ENCODE data around the gene PDLIM1. TPM values are rescaled to one million over a fixed set of nuclear protein-coding genes. Genes with fewer than 3 reads are reported as not detected.

Gene PDLIM1
- total and polyA plus RNA-seq, 2 of the 13 experiments (the other 11 are each of a cell fraction or from before 2014, with no cell fraction given): 119 to 123 TPM

DNA sequence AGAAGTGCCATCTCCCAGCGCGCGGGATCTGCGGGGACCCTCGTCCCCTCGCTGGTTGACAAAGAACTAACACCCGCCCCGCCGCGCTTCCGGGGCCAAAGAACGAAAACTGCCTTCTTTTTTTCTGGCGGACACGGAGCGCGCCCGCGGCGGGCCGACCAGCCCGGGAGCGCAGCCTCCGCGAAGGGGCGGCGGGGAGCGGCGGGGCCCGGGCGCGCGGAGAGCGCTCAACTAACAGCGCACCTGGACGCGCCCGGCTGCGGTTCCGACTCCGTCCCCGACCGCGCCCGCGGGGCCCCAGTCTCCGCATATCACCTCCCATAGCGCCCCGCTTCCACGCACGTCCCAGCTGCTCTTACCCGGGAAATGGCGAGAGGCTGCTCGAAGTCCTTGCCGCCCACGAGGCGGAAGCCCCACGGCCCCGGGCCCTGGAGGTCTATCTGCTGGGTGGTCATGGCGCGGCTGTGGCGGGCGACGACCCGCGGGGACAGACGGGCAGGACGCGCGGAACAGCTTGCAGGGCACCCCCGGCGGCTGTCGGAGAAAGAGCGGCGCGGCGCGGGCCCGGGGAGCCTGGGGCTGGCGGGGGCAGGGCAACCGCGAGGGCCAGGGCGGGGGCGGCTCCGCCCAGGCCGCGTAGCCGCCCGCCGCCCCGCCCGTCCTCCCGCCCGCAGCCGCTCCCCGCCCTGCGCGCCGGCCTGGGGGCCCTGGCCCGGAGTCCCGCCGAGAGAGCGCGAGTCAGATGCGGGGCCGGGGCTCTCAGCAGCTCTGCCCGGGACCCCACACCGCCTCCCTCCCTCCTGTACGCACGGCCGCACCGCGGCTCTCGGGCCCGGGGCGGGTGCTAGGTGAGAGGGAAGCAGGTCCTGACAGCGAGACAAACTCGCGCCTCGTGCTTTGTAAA, at the start of gene PDLIM1 (continued):
- no peak for TF ChIP-seq SNAPC4 (CRISPR knock-in tag; IDR thresholded peaks at IDR 0.05)
- no peak for TF ChIP-seq ZNF230 (CRISPR knock-in tag; IDR thresholded peaks at IDR 0.05)
- no peak for TF ChIP-seq EZH2 (conservative IDR thresholded peaks at IDR 0.05; ENCODE audit: low read depth, low read length)
- TF ChIP-seq ZBTB8A (CRISPR knock-in tag; IDR thresholded peaks at IDR 0.05; ENCODE audit: borderline replicate concordance, low read depth): no peak
- TF ChIP-seq ZNF264 (CRISPR knock-in tag; IDR thresholded peaks at IDR 0.05): no peak
- no peak for TF ChIP-seq RXRB (CRISPR knock-in tag; IDR thresholded peaks at IDR 0.05; ENCODE audit: borderline replicate concordance)
- peak; percentile 68; the same call in 1 of the 2 replicates for TF ChIP-seq MXD3 (CRISPR knock-in tag; IDR thresholded peaks at IDR 0.05)
- TF ChIP-seq, protein P1, sequence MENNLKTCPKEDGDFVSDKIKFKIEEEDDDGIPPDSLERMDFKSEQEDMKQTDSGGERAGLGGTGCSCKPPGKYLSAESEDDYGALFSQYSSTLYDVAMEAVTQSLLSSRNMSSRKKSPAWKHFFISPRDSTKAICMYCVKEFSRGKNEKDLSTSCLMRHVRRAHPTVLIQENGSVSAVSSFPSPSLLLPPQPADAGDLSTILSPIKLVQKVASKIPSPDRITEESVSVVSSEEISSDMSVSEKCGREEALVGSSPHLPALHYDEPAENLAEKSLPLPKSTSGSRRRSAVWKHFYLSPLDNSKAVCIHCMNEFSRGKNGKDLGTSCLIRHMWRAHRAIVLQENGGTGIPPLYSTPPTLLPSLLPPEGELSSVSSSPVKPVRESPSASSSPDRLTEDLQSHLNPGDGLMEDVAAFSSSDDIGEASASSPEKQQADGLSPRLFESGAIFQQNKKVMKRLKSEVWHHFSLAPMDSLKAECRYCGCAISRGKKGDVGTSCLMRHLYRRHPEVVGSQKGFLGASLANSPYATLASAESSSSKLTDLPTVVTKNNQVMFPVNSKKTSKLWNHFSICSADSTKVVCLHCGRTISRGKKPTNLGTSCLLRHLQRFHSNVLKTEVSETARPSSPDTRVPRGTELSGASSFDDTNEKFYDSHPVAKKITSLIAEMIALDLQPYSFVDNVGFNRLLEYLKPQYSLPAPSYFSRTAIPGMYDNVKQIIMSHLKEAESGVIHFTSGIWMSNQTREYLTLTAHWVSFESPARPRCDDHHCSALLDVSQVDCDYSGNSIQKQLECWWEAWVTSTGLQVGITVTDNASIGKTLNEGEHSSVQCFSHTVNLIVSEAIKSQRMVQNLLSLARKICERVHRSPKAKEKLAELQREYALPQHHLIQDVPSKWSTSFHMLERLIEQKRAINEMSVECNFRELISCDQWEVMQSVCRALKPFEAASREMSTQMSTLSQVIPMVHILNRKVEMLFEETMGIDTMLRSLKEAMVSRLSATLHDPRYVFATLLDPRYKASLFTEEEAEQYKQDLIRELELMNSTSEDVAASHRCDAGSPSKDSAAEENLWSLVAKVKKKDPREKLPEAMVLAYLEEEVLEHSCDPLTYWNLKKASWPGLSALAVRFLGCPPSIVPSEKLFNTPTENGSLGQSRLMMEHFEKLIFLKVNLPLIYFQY (CRISPR knock-in tag; IDR thresholded peaks at IDR 0.05; ENCODE audit: borderline replicate concordance): no peak
- no peak for TF ChIP-seq U2AF1 (optimal IDR thresholded peaks at IDR 0.05; ENCODE audit: low read depth, low read length)
- no peak for TF ChIP-seq MXI1 (IDR thresholded peaks at IDR 0.05; ENCODE audit: borderline replicate concordance, low read depth, low read length)
- TF ChIP-seq FOSL2 (CRISPR knock-in tag; IDR thresholded peaks at IDR 0.05): peak; percentile 22; the same call in 1 of the 2 replicates
- no peak for TF ChIP-seq SNAI1 (CRISPR knock-in tag; IDR thresholded peaks at IDR 0.05; ENCODE audit: borderline replicate concordance)
- peak; percentile 35 for TF ChIP-seq GATAD1 (CRISPR knock-in tag; IDR thresholded peaks at IDR 0.05)
- no peak for TF ChIP-seq XRCC5 (optimal IDR thresholded peaks at IDR 0.05; ENCODE audit: low read length)
- no peak for TF ChIP-seq ZNF709 (CRISPR knock-in tag; IDR thresholded peaks at IDR 0.05)
- TF ChIP-seq, protein P2, sequence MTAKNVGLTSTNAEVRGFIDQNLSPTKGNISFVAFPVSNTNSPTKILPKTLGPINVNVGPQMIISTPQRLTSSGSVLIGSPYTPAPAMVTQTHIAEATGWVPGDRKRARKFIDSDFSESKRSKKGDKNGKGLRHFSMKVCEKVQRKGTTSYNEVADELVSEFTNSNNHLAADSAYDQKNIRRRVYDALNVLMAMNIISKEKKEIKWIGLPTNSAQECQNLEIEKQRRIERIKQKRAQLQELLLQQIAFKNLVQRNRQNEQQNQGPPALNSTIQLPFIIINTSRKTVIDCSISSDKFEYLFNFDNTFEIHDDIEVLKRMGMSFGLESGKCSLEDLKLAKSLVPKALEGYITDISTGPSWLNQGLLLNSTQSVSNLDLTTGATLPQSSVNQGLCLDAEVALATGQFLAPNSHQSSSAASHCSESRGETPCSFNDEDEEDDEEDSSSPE (CRISPR knock-in tag; IDR thresholded peaks at IDR 0.05): no peak
- no peak for TF ChIP-seq ZBTB42 (CRISPR knock-in tag; IDR thresholded peaks at IDR 0.05)
